ENCODE measurements around the gene FAM83F.

Gene FAM83F

GRCh38 chr22:39994041-39994565, 651 bp upstream of the FAM83F start:
- no peak for DNase-seq (ENCODE audit: low read depth)

- no peak for DNase-seq (ENCODE audit: low read depth)
Measured at GRCh38 chr22:39995393-39996252, 869 bp downstream of the FAM83F start.

DNA sequence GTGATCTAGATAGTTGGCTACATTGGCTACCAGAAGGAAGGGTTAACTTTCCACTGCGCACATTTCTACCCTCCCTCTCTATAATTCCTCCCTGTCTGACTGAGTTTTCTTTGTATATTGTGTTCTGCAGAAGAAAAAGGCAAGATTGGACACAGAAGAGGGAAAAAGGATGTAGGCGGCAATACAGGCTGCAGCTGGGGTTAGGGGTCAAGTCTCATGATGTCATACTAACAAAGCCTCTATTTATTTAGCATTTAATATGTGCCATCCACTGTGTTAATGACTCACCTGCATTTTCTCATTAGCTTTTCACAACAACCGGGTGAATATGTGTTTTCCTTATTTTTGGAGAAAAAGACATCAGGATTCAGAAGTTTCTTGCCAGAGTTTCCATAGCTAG, 2.0 kb downstream of the FAM83F start:
- DNase-seq (ENCODE audit: low read depth) = no peak

DNA sequence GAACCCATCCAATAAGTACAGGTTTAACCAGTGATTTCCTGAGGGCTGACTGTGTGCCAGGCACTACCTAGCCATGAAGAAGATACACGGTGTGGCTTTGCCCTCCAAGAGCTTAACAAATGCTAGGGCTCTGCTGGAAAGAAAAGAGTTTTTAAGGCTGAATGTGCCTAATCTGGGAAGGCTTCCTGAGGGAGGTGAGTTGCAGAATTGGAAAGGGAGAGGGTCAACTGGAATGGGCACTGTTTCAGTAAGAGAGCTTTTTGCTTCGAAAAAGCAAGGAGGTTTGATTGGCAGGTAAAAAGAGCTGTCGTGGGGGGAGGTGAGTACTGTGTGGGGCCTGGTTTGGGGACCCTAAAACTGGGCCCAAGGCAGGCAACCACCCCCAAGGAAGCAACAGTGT, 2.7 kb downstream of the FAM83F start:
- DNase-seq (ENCODE audit: low read depth) = no peak

GRCh38 chr22:39997939-39998726, 3.4 kb downstream of the FAM83F start:
- DNase-seq (ENCODE audit: low read depth) = no peak

- no peak for DNase-seq (ENCODE audit: low read depth)
Measured at GRCh38 chr22:39999144-39999757, 4.5 kb downstream of the FAM83F start.

DNA sequence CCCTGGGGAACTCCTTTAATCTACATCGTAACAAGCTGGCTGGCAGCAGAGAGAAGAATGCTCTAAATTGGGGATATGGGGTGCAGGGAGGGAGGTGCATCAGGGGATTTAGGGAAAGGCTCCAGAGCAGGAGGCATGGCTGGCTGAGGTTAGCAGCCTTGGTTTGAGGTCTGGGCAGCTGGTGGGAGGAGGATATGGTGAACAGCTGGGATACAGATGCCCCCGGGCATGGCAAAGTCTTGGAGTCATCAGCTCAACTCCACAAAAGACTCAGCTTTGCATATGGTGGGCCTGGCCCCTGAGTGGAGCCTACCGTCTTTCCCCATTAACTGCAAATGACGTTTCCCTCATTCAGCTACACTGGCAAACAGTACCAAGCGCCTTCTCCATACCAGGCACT, 5.4 kb downstream of the FAM83F start:
- DNase-seq (ENCODE audit: low read depth) = no peak

- no peak for DNase-seq (ENCODE audit: low read depth)
Measured at GRCh38 chr22:40001106-40001505, 6.4 kb downstream of the FAM83F start.

- DNase-seq (ENCODE audit: low read depth) = no peak
Measured at GRCh38 chr22:40001800-40002577, 7.2 kb downstream of the FAM83F start.

DNA sequence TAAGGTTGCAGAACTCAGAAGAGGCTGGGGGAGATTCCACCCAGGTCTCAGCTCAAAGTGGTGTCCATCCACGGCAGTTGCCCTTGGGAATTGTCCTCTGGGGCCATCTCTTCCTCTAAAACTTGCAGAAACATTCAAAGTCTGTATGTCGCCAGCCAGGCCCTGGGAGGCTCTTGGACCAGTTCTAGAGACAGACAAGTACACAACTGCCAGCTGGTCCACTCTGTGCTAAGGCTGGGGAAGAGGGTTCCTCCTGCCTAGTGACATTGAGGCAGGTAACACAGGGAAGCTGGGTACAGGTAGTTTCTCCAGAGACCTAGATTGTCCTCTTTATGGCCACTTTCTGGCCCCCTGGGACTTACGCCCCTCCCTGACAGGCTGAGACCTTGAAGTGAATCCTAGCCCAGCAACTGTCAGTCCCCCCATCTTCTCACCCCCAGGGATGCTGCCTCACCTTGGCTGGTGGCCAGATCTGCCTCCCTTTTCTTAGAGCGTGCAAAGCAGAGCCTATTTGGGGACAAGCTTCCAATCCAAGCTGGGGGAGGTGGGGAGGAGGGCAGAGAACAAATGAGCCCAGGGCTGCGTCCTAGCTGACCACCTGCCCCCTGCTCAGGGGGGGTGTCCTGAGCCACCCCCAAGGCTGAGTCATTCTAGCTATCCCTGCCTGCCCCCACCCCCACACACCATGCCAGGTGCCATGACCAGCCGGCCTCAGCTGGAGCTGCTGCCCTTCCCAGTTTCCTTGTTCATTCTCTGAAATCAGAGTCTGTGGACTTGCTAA, 8.4 kb downstream of the FAM83F start:
- no peak for DNase-seq (ENCODE audit: low read depth)

GRCh38 chr22:40004836-40005235, 10.1 kb downstream of the FAM83F start:
- DNase-seq (ENCODE audit: low read depth) = no peak

DNA sequence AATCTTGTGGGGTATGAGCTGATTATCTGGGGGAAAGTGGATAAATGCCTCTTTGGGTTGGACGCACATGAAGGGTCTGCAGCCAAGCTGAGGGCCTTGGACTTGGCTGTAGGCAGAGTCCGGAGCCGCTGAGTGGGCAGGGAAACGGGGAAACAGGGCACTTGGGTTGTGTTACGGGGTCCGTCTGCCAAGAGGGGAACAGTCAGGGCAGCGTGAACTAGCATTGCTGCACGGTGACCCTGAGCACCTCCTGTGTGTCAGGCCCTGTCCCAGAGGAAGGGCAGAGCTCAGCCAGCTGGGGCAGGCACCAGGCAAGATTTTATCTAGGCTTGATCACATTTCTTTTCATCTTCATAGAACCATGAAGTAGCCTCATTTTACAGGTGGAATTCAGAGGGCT, 11.9 kb downstream of the FAM83F start:
- no peak for DNase-seq (ENCODE audit: low read depth)

DNA sequence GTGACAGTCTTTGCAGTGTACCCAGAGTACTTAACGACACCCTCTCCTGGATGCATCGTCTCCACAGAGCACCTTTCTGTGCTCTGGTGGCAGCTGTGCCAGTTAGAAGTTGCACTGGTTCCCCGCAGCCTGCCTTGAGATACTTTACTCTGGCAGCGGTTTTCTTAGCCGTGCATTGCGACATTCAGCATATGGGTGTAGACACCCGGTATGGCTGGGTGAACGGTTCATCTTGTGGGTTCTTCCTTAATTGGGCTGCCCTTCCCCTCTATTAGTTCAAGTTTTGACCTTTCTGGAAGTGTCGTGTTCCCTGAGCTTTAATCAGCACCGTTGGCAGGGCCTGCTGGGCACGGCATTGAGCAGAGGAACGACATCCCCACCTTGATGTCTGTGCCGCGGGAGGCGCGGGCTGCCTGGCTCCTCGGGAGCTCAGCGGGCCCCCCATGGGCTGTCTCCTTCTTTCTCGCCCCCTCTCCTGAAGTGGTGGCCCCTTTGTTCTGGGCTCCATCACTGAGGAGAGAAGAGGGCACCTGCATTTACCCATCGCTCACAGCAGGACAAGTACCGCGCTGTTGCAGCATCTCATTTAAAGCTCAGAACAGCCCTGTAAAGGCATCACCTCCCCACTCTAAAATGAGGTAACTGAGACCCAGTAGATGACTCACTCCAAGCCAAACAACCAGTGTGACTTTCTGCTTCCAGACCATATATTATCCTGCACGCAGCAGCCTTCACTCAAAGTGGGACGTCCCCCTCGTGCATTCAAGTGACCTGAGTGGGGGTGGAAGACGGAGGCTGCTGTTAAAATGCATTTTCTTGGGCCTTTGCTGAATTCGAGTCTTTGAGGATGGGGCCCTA, 13.3 kb downstream of the FAM83F start:
- DNase-seq (ENCODE audit: low read depth) = no peak

- DNase-seq (ENCODE audit: low read depth) = no peak
Measured at GRCh38 chr22:40008726-40009291, 14.1 kb downstream of the FAM83F start.

DNA sequence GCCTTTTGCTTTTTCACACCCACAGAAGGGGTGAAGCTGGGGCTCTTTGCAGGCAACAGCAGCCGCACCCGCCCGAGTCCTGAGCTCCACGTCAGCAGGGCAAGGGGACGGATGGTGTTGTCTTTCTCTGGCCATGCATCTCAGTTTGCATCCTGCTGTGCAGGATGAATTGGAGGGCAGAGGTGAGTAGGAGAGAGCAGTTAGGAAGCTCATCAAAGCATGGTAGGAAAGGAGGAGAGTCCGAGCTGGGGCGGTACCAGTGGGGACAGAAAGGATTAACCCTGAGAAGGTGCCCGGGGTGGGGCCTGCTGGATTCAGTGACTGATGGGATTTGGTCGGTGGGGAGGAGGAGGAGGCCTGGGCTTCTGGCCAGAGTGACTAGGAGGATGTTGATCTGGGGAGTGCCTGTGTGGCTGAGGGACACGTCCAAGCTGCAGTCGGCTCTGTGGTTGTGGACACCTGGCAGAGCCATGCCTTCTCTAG, 14.6 kb downstream of the FAM83F start:
- no peak for DNase-seq (ENCODE audit: low read depth)

GRCh38 chr22:40009951-40010671, 15.4 kb downstream of the FAM83F start:
- no peak for DNase-seq (ENCODE audit: low read depth)

- no peak for DNase-seq (ENCODE audit: low read depth)
Measured at GRCh38 chr22:40010746-40011145, 16.0 kb downstream of the FAM83F start.

- no peak for DNase-seq (ENCODE audit: low read depth)
Measured at GRCh38 chr22:40014667-40015248, 20.0 kb downstream of the FAM83F start.
